IMR-90 (cell line): ENCODE measurements around the gene HUNK. TPM values are rescaled to one million over a fixed set of nuclear protein-coding genes. Genes with fewer than 3 reads are reported as not detected.
A peak's percentile ranks its signal among the peaks of the same experiment; 100 is the strongest.

Source experiments
- ATAC-seq: fragments of 200-7000 bp; cut with Tn5 transposase; 2 replicates; pipeline ENCODE4 v1.9.1; 2020; ENCODE audit warnings: low read depth, mild to moderate bottlenecking, moderate library complexity
- BruUV-seq: library from RNA; stranded (reverse); fragments of 400-500 nt; replicated peaks from 2 replicates; lab custom pipeline; 2021; lab: Mats Ljungman, UMichigan
- CTCF ChIA-PET: fragments of 300-600 bp; formaldehyde crosslinking; extraction: SDS; loops from one replicate; lab custom pipeline; 2021; ENCODE audit warnings: antibody characterized with exemption; lab: Yijun Ruan, JAX
- POLR2A ChIA-PET: fragments of 300-600 bp; sonication (Branson Sonifier 250); formaldehyde crosslinking; loops from one replicate; lab custom pipeline; 2022; ENCODE audit warnings: antibody characterized with exemption; ENCODE audit not compliant: unreplicated experiment; lab: Charles Lee
- DNase-seq: peaks from one replicate; pipeline ENCODE4 v3.0.0; 2013
- H2AFZ ChIP-seq: replicated peaks from 2 replicates; pipeline ENCODE3; 2013; ENCODE audit warnings: low read length, mild to moderate bottlenecking; ENCODE audit not compliant: poor library complexity
- H2AK5ac ChIP-seq: 2 replicates; pipeline ENCODE4 v1.6.1; 2013; ENCODE audit warnings: low read depth, low read length, inconsistent platforms
- H2AK9ac ChIP-seq: replicated peaks from 2 replicates; pipeline ENCODE3; 2013; ENCODE audit warnings: mild to moderate bottlenecking, low read depth, low read length, moderate library complexity; ENCODE audit not compliant: poor library complexity
- H2BK120ac ChIP-seq: 2 replicates; pipeline ENCODE4 v1.6.1; 2013; ENCODE audit warnings: low read depth, low read length, inconsistent platforms
- H2BK15ac ChIP-seq: 3 replicates; pipeline ENCODE4 v1.6.1; 2013; ENCODE audit warnings: low read depth, low read length, inconsistent platforms
- H2BK20ac ChIP-seq: 2 replicates; pipeline ENCODE4 v1.6.1; 2013; ENCODE audit warnings: low read depth, mild to moderate bottlenecking, inconsistent platforms, low read length, moderate library complexity
- H2BK5ac ChIP-seq: 2 replicates; pipeline ENCODE4 v1.6.1; 2013; ENCODE audit warnings: mild to moderate bottlenecking, low read depth, low read length, inconsistent platforms; ENCODE audit not compliant: poor library complexity, severe bottlenecking
- H3K14ac ChIP-seq: replicated peaks from 2 replicates; pipeline ENCODE4 v1.6.1; 2013; ENCODE audit warnings: low read depth, low read length, inconsistent platforms
- H3K18ac ChIP-seq: 2 replicates; pipeline ENCODE4 v1.6.1; 2013; ENCODE audit warnings: low read depth, low read length, control low read depth
- H3K23ac ChIP-seq: 2 replicates; pipeline ENCODE4 v1.6.1; 2013; ENCODE audit warnings: low read depth, low read length, inconsistent platforms
- H3K27ac ChIP-seq: 2 replicates; pipeline ENCODE4 v1.5.1; 2013; ENCODE audit warnings: mild to moderate bottlenecking, control low read depth, low read length; ENCODE audit not compliant: insufficient read depth
- H3K27me3 ChIP-seq: 2 replicates; pipeline ENCODE4 v1.6.1; 2013; ENCODE audit warnings: low read length; ENCODE audit not compliant: control insufficient read depth, insufficient read depth
- H3K36me3 ChIP-seq: 2 replicates; pipeline ENCODE4 v1.6.1; 2013; ENCODE audit warnings: low read length, mixed read lengths; ENCODE audit not compliant: control insufficient read depth, insufficient read depth
- H3K4ac ChIP-seq: 2 replicates; pipeline ENCODE4 v1.6.1; 2013; ENCODE audit warnings: low read depth, low read length, inconsistent platforms
- H3K4me1 ChIP-seq: 2 replicates; pipeline ENCODE4 v1.6.1; 2013; ENCODE audit warnings: low read length, mixed read lengths; ENCODE audit not compliant: control insufficient read depth, insufficient read depth
- H3K4me2 ChIP-seq: 2 replicates; pipeline ENCODE4 v1.6.1; 2013; ENCODE audit warnings: low read depth, mild to moderate bottlenecking, control low read depth, low read length, moderate library complexity
- H3K4me3 ChIP-seq: 2 replicates; pipeline ENCODE4 v1.5.1; 2013; ENCODE audit warnings: low read depth, mild to moderate bottlenecking, control low read depth, low read length, moderate library complexity; ENCODE audit not compliant: insufficient read depth
- H3K56ac ChIP-seq: 2 replicates; pipeline ENCODE4 v1.6.1; 2013; ENCODE audit warnings: low read length, inconsistent platforms; ENCODE audit not compliant: insufficient read depth; ENCODE audit errors: extremely low read depth
- H3K79me1 ChIP-seq, 2 experiments: 2 replicates each; pipeline ENCODE4 v1.6.1; 2013; ENCODE audit warnings: low read length in 2 of 2, inconsistent platforms in 1 of 2, low read depth in 1 of 2
- H3K9ac ChIP-seq: 2 replicates; pipeline ENCODE4 v1.6.1; 2013; ENCODE audit warnings: low read depth, low read length, control low read depth
- H3K9me1 ChIP-seq: 2 replicates; pipeline ENCODE4 v1.6.1; 2013; ENCODE audit warnings: low read length, inconsistent platforms; ENCODE audit not compliant: insufficient read depth
- H3K9me3 ChIP-seq: 2 replicates; pipeline ENCODE4 v1.6.1; 2013; ENCODE audit warnings: low read length; ENCODE audit not compliant: control insufficient read depth, insufficient read depth
- H4K20me1 ChIP-seq: 2 replicates; pipeline ENCODE4 v1.6.1; 2013; ENCODE audit warnings: low read length, inconsistent platforms; ENCODE audit not compliant: insufficient read depth
- H4K5ac ChIP-seq: 2 replicates; pipeline ENCODE4 v1.6.1; 2013; ENCODE audit warnings: mild to moderate bottlenecking, low read depth, low read length, control low read depth
- H4K8ac ChIP-seq, 2 experiments: 2 replicates each; pipeline ENCODE4 v1.6.1; 2013; ENCODE audit warnings: low read depth in 2 of 2, low read length in 2 of 2, control low read depth in 1 of 2, inconsistent platforms in 1 of 2
- H4K91ac ChIP-seq: 2 replicates; pipeline ENCODE4 v1.6.1; 2013; ENCODE audit warnings: low read depth, low read length, inconsistent platforms; ENCODE audit not compliant: insufficient read depth
- BHLHE40 ChIP-seq: fragments of 150-350 bp; IDR thresholded peaks from 2 replicates; pipeline ENCODE4 v1.6.1; 2016; ENCODE audit warnings: mild to moderate bottlenecking, low read depth, low read length
- CEBPB ChIP-seq: IDR thresholded peaks from 2 replicates; pipeline ENCODE4 v1.6.1; 2012; ENCODE audit warnings: low read depth, low read length, improper control_type of control experiment
- CHD1 ChIP-seq: IDR thresholded peaks from 2 replicates; pipeline ENCODE4 v1.6.1; 2012; ENCODE audit warnings: low read depth, low read length, improper control_type of control experiment
- CTCF ChIP-seq: conservative IDR thresholded peaks from 2 replicates; pipeline ENCODE4 v1.5.1; 2012; ENCODE audit warnings: mild to moderate bottlenecking, low read depth, low read length, improper control_type of control experiment
- ELK1 ChIP-seq: fragments of 150-350 bp; IDR thresholded peaks from 2 replicates; pipeline ENCODE4 v1.6.1; 2016; ENCODE audit warnings: low read depth, mild to moderate bottlenecking, low read length, moderate library complexity, borderline replicate concordance
- FOS ChIP-seq: fragments of 150-350 bp; IDR thresholded peaks from 2 replicates; pipeline ENCODE4 v1.6.1; 2016; ENCODE audit warnings: low read depth, low read length
- MAFK ChIP-seq: IDR thresholded peaks from 2 replicates; pipeline ENCODE4 v1.6.1; 2012; ENCODE audit warnings: low read depth, low read length, improper control_type of control experiment
- MAZ ChIP-seq: IDR thresholded peaks from 2 replicates; pipeline ENCODE4 v1.6.1; 2012; ENCODE audit warnings: low read depth, mild to moderate bottlenecking, low read length, improper control_type of control experiment, moderate library complexity, borderline replicate concordance
- MXI1 ChIP-seq: IDR thresholded peaks from 2 replicates; pipeline ENCODE4 v1.6.1; 2012; ENCODE audit warnings: low read depth, mild to moderate bottlenecking, low read length, moderate library complexity, borderline replicate concordance
- NFE2L2 ChIP-seq: fragments of 150-350 bp; IDR thresholded peaks from 2 replicates; pipeline ENCODE4 v1.6.1; 2016; ENCODE audit warnings: low read depth, mild to moderate bottlenecking, low read length
- POLR2A ChIP-seq: IDR thresholded peaks from 2 replicates; pipeline ENCODE4 v1.6.1; 2012; ENCODE audit warnings: mild to moderate bottlenecking, low read depth, low read length
- RAD21 ChIP-seq: IDR thresholded peaks from 2 replicates; pipeline ENCODE4 v1.6.1; 2012; ENCODE audit warnings: low read length, improper control_type of control experiment
- RCOR1 ChIP-seq: IDR thresholded peaks from 2 replicates; pipeline ENCODE4 v1.6.1; 2012; ENCODE audit warnings: mild to moderate bottlenecking, low read length, improper control_type of control experiment; ENCODE audit not compliant: insufficient replicate concordance
- RFX5 ChIP-seq: IDR thresholded peaks from 2 replicates; pipeline ENCODE4 v1.8.0; 2012; ENCODE audit warnings: low read depth, mild to moderate bottlenecking, low read length, moderate library complexity
- SMC3 ChIP-seq: fragments of 150-350 bp; IDR thresholded peaks from 2 replicates; pipeline ENCODE4 v1.6.1; 2016; ENCODE audit warnings: low read depth, mild to moderate bottlenecking, antibody characterized with exemption, low read length, moderate library complexity
- USF2 ChIP-seq: fragments of 150-350 bp; IDR thresholded peaks from 2 replicates; pipeline ENCODE4 v1.6.1; 2017; ENCODE audit warnings: mild to moderate bottlenecking, antibody characterized with exemption, low read length, low read depth
- WGBS, 2 experiments: methylation state at CpG; one replicate each; pipeline versions ENCODE4 v1.1.5 to v1.1.7; 2013; ENCODE audit warnings: missing lambda C conversion rate in 2 of 2; ENCODE audit not compliant: insufficient read length in 1 of 2; ENCODE audit errors: extremely low coverage in 2 of 2; 5-methylcytosine and 5-hydroxymethylcytosine counted together
- dilution Hi-C: fragments of 300-500 bp; cut with HindIII; formaldehyde crosslinking; loops from one replicate; pipeline ENCODE4 v1.14.3; 2018; ENCODE audit warnings: low sequenced_read_pairs; ENCODE audit not compliant: unreplicated experiment
- in situ Hi-C: fragments of 300-500 bp; cut with MboI; formaldehyde crosslinking; loops from 3 replicates; pipeline ENCODE4 v1.14.3; 2019; ENCODE audit warnings: low sequenced_read_pairs, inconsistent platforms, mixed read lengths
- intact Hi-C: fragments of 100-400 bp; cut with micrococcal nuclease; formaldehyde crosslinking; loops from 2 replicates; pipeline ENCODE4 v1.10.0; 2022
- polyA plus RNA-seq, 3 experiments: library from polyadenylated mRNA; depleted of rRNA; stranded (reverse); fragments of >200 nt; gene quantifications; 2 replicates each; pipeline ENCODE4 v1.2.3, GENCODE V29; 2012; ENCODE audit warnings: low replicate concordance in 1 of 3
- total RNA-seq: library from RNA; depleted of rRNA; stranded (reverse); fragments of >200 nt; gene quantifications from 2 replicates; pipeline ENCODE4 v1.2.3, GENCODE V29; 2012

Gene HUNK
- total and polyA plus RNA-seq, 2 of the 4 experiments (the other 2 are of a cell fraction), result 1.0 to 2.0 TPM

- ChIA-PET POLR2A (no interaction called here), CTCF (no interaction called here)
- no peaks in the 10 kb centered on the region for H4K20me1 ChIP-seq
- intact Hi-C loops (no loop called here), in situ Hi-C loops (no loop called here), dilution Hi-C loops (no loop called here)
- WGBS, 2 experiments, result 80% methylated on average over 1 of the region's 3 CpGs; no CpG with 5 or more reads in 1 of the 2 experiments
- H4K5ac ChIP-seq, result peak overlapping the region; percentile 67
- peak overlapping the region; percentile 68 to 80; a peak in 3 of 4 replicates for H4K8ac ChIP-seq
- H3K18ac ChIP-seq, result peak overlapping the region; percentile 26; the same call in 1 of the 2 replicates
- TF ChIP-seq RFX5 (no peak), BHLHE40 (no peak), POLR2A (no peak), MAFK (no peak), RCOR1 (no peak), ELK1 (no peak), NFE2L2 (no peak), USF2 (no peak), RAD21 (no peak), CTCF (no peak), FOS (no peak), SMC3 (no peak), CEBPB (no peak), CHD1 (no peak), MAZ (no peak), MXI1 (no peak)
- peak overlapping the region; percentile 39 for H3K27ac ChIP-seq
- H2AFZ ChIP-seq, result no peak overlapping the region
- H3K4me2 ChIP-seq, result no peak overlapping the region
- H3K56ac ChIP-seq, result no peak overlapping the region
- H2AK5ac ChIP-seq, result peak overlapping the region; percentile 88
- DNase-seq, result peak; percentile 77
- no peaks in the 10 kb centered on the region for H3K36me3 ChIP-seq
- no peaks in the 10 kb centered on the region for H3K27me3 ChIP-seq
- peak overlapping the region; percentile 80 for H2BK20ac ChIP-seq
- H3K4ac ChIP-seq, result peak overlapping the region; percentile 54
- peaks cover 9% of the 10 kb centered on the region; the same call in 1 of the 2 replicates for H3K9me1 ChIP-seq
- H2AK9ac ChIP-seq, result no peak overlapping the region
- no TSS peak for BruUV-seq
- peak overlapping the region; percentile 79 for H4K91ac ChIP-seq
- peaks cover 0 to 22% of the 10 kb centered on the region in 2 experiments; a peak in 3 of 4 replicates for H3K79me1 ChIP-seq
- H2BK120ac ChIP-seq, result peak overlapping the region; percentile 86
- H2BK5ac ChIP-seq, result no peak overlapping the region
- peak overlapping the region; percentile 75 for H3K14ac ChIP-seq
- H3K9ac ChIP-seq, result no peak overlapping the region
- peak; percentile 37; the same call in 1 of the 2 replicates for ATAC-seq
- H3K4me1 ChIP-seq, result peaks cover 17% of the 10 kb centered on the region
- peak overlapping the region; percentile 52; the same call in 1 of the 2 replicates for H3K23ac ChIP-seq
- H2BK15ac ChIP-seq, result peak overlapping the region; percentile 16; the same call in 1 of the 3 replicates
- H3K9me3 ChIP-seq, result no peaks in the 10 kb centered on the region
- no peak overlapping the region for H3K4me3 ChIP-seq
Measured at GRCh38 chr21:31897311-31897710, 24.5 kb downstream of the HUNK start.
